Muscle of back (tissue), 11 donors: ENCODE measurements around the gene TMEM25. TPM values are rescaled to one million over a fixed set of nuclear protein-coding genes. Genes with fewer than 3 reads are reported as not detected.
A peak's percentile ranks its signal among the peaks of the same experiment; 100 is the strongest.

Experiments used
- DNase-seq, 3 donors: peaks; one replicate each; pipeline versions ENCODE4 v3.0.0 to v3.0.0-alpha.2; 2013
- polyA plus RNA-seq, 10 donors: library from polyadenylated mRNA; unstranded; fragments of 120-200 nt; gene quantifications; one replicate each; pipeline ENCODE4 v1.2.1, GENCODE V29; 2013; ENCODE audit not compliant: insufficient read length in 10 of 10

The TMEM25 gene
- polyA plus RNA-seq, 10 donors: 14.1 to 22.2 (median 16.3) TPM

GRCh38 chr11:118531597-118532084 lies 649 bp downstream of the TMEM25 start:
- DNase-seq: no peak

GRCh38 chr11:118532091-118532490 lies 1.1 kb downstream of the TMEM25 start:
- DNase-seq: peak in 1 of 3 donors; percentile 11

DNA sequence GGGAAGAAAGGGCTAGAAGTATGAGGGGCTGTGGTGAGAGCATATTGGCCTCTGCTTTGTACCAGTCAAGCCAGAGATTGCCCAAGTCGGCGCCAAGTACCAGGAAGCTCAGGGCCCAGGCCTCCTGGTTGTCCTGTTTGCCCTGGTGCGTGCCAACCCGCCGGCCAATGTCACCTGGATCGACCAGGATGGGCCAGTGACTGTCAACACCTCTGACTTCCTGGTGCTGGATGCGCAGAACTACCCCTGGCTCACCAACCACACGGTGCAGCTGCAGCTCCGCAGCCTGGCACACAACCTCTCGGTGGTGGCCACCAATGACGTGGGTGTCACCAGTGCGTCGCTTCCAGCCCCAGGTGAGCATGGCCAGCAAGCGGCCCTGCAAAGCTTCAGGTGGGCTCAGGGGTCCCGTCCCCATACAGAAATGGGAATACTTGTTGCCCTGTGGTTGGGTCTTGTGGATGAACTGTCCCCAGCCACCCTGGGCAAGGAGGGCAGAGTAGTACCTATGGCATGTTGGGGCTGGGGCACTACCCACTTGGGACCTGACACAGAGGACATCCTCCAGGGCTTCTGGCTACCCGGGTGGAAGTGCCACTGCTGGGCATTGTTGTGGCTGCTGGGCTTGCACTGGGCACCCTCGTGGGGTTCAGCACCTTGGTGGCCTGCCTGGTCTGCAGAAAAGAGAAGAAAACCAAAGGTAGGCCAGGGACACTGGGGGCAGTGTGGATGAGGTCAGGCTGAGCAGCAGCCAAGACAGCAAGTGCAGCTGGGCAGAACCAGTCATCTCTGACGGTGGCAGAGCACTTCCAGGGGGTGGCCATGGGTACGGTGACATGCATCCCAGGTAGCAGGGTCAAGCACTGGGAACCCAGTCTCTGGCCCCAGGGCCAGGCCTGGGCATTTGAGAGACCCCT lies 2.1 kb downstream of the TMEM25 start:
- DNase-seq: no peak

- no peak for DNase-seq
These were observed 3.1 kb downstream of the TMEM25 start for GRCh38 chr11:118533769-118534729.

- DNase-seq: no peak
These were observed 4.3 kb downstream of the TMEM25 start for GRCh38 chr11:118535261-118535660.

DNA sequence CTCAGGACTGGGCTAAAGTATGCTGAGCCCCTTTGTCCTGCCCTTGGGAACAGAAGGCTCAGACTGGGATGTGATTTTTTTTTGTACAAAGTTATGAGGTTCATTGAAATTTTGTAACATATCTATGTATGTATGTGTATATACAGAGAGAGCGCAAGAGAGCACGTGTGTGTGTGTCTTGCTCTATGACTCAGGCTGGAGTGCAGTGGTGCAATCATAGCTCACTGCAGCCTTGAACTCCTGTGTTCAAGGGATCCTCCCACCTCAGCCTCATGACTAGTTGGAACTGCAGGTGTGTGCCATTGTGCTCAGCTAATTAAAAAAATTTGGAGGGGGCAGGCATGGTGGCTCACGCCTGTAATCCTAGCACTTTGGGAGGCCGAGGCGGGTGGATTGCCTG lies 5.7 kb downstream of the TMEM25 start:
- no peak for DNase-seq

GRCh38 chr11:118537409-118537980 lies 6.5 kb downstream of the TMEM25 start:
- DNase-seq: no peak

- no peak for DNase-seq
These were observed 13.1 kb downstream of the TMEM25 start for GRCh38 chr11:118544010-118544646.

DNA sequence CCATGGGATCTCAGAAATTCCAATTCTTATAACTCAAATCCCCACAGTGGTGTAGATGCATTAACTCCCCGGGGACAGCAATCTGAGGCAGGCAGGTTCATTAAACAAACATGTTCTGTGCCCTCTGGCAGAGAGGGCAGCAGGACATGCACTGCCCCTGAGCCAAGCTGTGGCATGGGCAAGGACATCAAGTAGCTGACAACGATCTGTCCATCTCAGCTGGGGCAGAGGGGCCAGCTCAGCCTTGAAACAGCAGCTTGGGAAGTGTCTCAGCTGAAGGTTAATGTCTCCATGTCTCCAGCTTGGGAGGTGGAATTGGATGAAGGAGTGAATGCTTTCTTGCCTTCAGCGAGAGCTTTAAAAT lies 13.6 kb downstream of the TMEM25 start:
- DNase-seq: no peak

DNA sequence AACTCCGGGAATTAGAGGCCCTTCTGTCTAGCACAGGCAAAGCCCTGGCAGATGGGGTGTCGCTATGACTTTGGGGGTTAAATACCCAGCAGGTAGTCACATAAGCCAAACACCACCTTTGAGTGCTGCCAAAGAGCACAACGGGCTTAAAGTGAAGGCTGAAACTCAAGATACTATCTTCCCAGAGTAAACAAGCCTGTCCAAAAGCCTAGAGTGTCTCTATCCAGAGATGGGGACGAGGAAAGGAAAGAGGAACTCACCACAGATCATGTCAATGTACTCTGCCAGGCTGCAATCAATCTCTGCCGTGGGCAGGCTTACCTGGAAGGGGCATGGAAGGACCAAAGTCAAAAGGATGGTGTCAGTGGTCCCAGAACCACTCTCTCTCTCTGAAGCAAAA lies 14.5 kb downstream of the TMEM25 start:
- DNase-seq: no peak

GRCh38 chr11:118547132-118547531 lies 16.1 kb downstream of the TMEM25 start:
- no peak for DNase-seq

GRCh38 chr11:118552341-118552740 lies 21.3 kb downstream of the TMEM25 start:
- no peak for DNase-seq

GRCh38 chr11:118560806-118561205 lies 29.8 kb downstream of the TMEM25 start:
- DNase-seq: no peak

DNA sequence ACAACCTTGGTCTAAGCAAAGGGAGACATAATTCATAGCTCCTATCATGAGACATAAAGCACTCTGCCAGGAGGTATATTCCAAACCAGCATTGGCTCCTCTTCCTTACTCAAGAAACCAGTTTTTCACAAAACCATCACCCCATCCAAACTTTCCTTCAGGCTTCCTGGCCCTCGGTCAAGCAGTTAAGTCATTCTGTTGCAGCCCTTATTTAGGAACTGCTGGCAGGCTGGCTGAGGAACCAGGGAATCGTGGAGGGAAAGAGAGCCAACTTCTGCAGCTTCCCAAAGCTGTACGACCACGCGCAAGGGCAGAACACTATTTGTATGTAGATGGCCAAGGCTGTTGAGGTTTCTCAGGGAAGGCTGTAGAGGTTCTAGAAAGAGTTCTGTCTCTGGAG lies 34.1 kb downstream of the TMEM25 start:
- peak in 2 of 3 donors; percentile 61 to 80 for DNase-seq

DNA sequence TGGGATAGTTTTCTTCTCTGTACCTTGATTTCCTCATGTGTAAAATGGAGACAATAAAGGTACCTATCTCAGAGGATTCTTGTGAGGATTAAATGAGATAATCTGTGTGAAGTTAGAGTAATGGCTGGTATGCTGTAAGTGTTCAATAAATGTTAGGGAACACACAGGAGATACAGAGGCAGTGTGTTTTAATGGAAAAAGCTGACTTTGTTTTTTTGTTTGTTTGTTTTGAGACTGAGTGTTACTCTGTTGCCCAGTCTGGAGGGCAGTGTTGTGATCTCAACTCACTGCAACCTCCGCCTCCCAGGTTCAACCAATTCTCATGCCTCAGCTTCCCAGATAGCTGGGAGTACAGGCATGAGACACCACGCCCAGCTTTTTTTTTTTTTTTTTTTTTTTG lies 38.7 kb downstream of the TMEM25 start:
- no peak for DNase-seq

DNA sequence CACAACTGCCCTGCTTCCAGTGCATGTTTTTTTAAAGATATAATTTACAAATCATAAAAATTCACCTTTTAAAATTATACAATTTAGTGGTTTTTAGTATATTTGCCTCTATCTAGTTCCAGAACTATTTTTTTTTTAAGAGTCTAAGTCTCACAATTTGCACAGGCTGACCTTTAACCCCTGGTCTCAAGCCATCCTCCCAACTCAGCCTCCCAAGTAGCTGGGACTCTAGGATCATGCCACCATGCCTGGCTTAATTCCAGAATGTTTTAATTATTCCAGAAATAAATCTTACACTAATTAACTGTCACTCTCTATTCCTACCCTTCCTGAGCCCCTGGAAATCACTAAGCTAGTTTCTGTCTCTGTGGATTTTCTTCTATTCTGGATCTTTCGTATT lies 39.8 kb downstream of the TMEM25 start:
- DNase-seq: no peak

- DNase-seq: peak in 1 of 3 donors; percentile 59
These were observed 40.7 kb downstream of the TMEM25 start for GRCh38 chr11:118571701-118572060.

GRCh38 chr11:118572061-118572980 lies 41.3 kb downstream of the TMEM25 start, which contains the start of gene ARCN1:
ARCN1 (plus strand) TSS chr11:118572409; CDS start chr11:118572548, 139 bp downstream.
- peak; percentile 86 to 95 (median 88) for DNase-seq

DNA sequence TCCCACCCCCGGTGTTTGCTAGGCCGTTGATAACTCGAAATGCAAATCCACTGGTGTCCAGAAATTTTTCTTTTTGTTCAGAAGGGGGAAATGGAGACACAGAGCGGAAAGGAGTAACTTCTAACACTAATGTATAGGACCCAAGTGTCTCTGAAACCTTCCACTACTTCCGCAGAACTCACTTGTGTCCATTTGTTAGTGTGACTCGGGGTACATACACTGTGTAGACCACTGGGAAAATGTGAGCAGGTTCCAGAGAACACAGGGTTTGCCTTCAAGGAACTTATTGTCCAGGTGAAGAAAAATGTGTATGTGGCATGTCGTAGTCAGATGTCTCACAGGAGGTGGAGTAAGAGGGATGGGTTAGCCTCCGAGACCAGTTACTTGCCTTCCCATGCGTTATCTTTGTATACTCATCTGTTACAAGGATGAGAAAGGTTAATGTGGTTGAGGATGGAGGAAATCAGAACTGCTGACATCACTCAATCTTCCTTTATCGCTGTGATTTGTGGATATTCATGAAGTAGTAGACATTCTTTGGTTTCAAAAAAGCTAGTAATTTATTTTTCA lies 42.1 kb downstream of the TMEM25 start:
- DNase-seq: peak; percentile 36 to 77 (median 48)

GRCh38 chr11:118574636-118575035 lies 43.6 kb downstream of the TMEM25 start:
- no peak for DNase-seq
